ENCODE data around the gene SHTN1. TPM values are rescaled to one million over a fixed set of nuclear protein-coding genes. Genes with fewer than 3 reads are reported as not detected.

The SHTN1 gene
- total RNA-seq, 2 donors from 2014 or later: 3.2 to 4.8 TPM

- H3K27ac ChIP-seq: peak overlapping the region; percentile 58 to 61
- peaks cover 0 to 13% of the 10 kb centered on the region in 2 donors for H3K4me1 ChIP-seq
- no peak for DNase-seq (ENCODE audit: low spot score)
- H3K36me3 ChIP-seq: no peaks in the 10 kb centered on the region
- no peak overlapping the region for H3K4me3 ChIP-seq
- H3K9me3 ChIP-seq: no peaks in the 10 kb centered on the region
- no peak for TF ChIP-seq CTCF (IDR thresholded peaks at IDR 0.05)
- no peaks in the 10 kb centered on the region for H3K27me3 ChIP-seq
Observed at GRCh38 chr10:116831790-116832189, 173.2 kb downstream of the SHTN1 start.

Other genes starting within 250 kb of the SHTN1 start
- under 1 TPM in 1 of 2 donors, not detected in 1; 0.15 TPM for gene ENO4, start 155.7 kb downstream of the SHTN1 start, total RNA-seq
- not detected for gene VAX1, start 133.1 kb upstream of the SHTN1 start, total RNA-seq
- gene KCNK18, start 192.3 kb upstream of the SHTN1 start, total RNA-seq: not detected
- under 1 TPM in 1 of 2 donors, not detected in 1; 0.22 TPM for gene SLC18A2, start 235.9 kb upstream of the SHTN1 start, total RNA-seq

All from right atrium auricular region (tissue), 2 donors.